ENCODE measurements around the gene KPNA4. TPM values are rescaled to one million over a fixed set of nuclear protein-coding genes. Genes with fewer than 3 reads are reported as not detected.
A peak's percentile ranks its signal among the peaks of the same experiment; 100 is the strongest.

Gene KPNA4
- total RNA-seq, 1 experiment from 2014 or later = 127 TPM

GRCh38 chr3:160450846-160451245 lies 114.5 kb downstream of the KPNA4 start:
- peak; percentile 13 for DNase-seq (ENCODE audit: unreplicated experiment)
- H3K27ac Mint-ChIP-seq (ENCODE audit: low read depth, unreplicated experiment) = no peak overlapping the region
- H3K4me1 Mint-ChIP-seq (ENCODE audit: insufficient read depth, unreplicated experiment) = peaks cover 5% of the 10 kb centered on the region
- ChIA-PET CTCF (interaction anchor here (0.6 to 2.2 kb wide), 6 partner anchors 12 to 229 kb away, joined by 3 to 7 read pairs (median 4); no protein-coding TSS in a partner anchor), POLR2A (interaction anchor here (0.8 to 2.4 kb wide), 4 partner anchors 11 to 34 kb away, joined by 3 to 15 read pairs (median 4); no protein-coding TSS in a partner anchor)
- TF ChIP-seq CTCF (IDR thresholded peaks at IDR 0.05; ENCODE audit: unreplicated experiment) = no peak
- H3K27me3 Mint-ChIP-seq (ENCODE audit: insufficient read depth, unreplicated experiment) = no peaks in the 10 kb centered on the region
- H3K4me3 Mint-ChIP-seq (ENCODE audit: unreplicated experiment) = no peak overlapping the region
- peaks cover 9% of the 10 kb centered on the region for H3K36me3 Mint-ChIP-seq (ENCODE audit: insufficient read depth, unreplicated experiment)
- BruUV-seq (replicated peaks) = no TSS peak
- intact Hi-C loops (cut with micrococcal nuclease) = no loop called here
- no peaks in the 10 kb centered on the region for H3K9me3 Mint-ChIP-seq (ENCODE audit: unreplicated experiment)

- Mint-ChIP-seq H3K36me3 (ENCODE audit: insufficient read depth, unreplicated experiment) (peaks cover 9% of the 10 kb centered on the region), H3K27me3 (ENCODE audit: insufficient read depth, unreplicated experiment) (no peaks in the 10 kb centered on the region), H3K4me3 (ENCODE audit: unreplicated experiment) (peak within 1 kb of the TSS; percentile 100), H3K9me3 (ENCODE audit: unreplicated experiment) (no peaks in the 10 kb centered on the region), H3K27ac (ENCODE audit: low read depth, unreplicated experiment) (peak within 1 kb of the TSS; percentile 95), H3K4me1 (ENCODE audit: insufficient read depth, unreplicated experiment) (peaks cover 5% of the 10 kb centered on the region)
- CTCF ChIA-PET = interaction anchor here (0.6 to 2.2 kb wide), 7 partner anchors 15 to 443 kb away, joined by 3 to 7 read pairs (median 4); no protein-coding TSS in a partner anchor
- POLR2A ChIA-PET = interaction anchor here (0.5 to 3.2 kb wide), 24 partner anchors 13 to 1928 kb away, joined by 3 to 31 read pairs (median 6); partner anchors contain the start of genes IFT80, KPNA4, NMD3 and SMC4
- peak; percentile 94 for DNase-seq (ENCODE audit: unreplicated experiment)
- no peak for TF ChIP-seq CTCF (IDR thresholded peaks at IDR 0.05; ENCODE audit: unreplicated experiment)
- BruUV-seq (replicated peaks) = TSS peak; percentile 27
- intact Hi-C loops (cut with micrococcal nuclease) = loop anchor here (5.0 kb wide), 3 partner anchors 37 to 112 kb away; no protein-coding TSS in a partner anchor
Measured at GRCh38 chr3:160449636-160450598, 115.5 kb downstream of the KPNA4 start, which contains the start of gene TRIM59. Gene TRIM59, minus strand, starts transcription at chr3:160449786. Its CDS starts 10,603 bp downstream, at chr3:160439183.

DNA sequence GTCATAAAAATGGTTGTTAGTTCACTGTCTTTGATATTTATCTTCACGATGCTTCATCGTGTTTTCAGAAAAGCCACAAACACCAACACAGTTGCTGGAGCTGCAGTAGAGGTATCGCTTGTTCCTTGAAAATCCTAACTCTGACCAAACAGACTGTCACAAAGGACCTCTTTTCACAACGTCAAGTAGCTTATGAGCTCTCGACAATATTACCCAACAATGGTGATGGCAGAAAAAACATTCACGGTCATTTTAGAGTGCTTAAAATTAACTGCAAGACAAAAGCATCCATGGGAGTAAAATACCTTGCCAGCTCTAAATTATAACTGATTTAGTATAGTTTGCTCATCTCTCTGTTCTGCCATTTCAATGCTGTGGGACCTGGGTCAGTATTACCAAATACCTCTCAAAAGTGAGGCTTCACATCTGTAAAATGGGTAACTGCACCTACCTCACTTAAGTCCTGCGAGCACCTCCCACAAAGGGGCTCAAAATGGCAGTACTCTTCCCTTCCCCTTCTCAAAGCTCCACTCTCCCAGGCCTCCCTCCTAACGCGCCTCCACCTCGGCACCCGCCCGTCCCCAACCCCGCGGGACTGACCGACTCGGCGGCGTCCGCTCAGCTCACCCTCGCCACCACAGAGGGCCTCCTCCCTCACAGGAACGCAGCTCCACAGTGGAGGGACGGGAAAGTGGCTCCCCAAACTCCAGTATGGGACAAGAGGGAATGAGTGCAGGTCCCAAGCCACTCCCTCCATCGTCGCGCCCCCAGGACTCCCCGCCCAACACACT lies 116.3 kb downstream of the KPNA4 start:
- ChIA-PET CTCF (interaction anchor here (0.6 to 2.2 kb wide), 7 partner anchors 13 to 442 kb away, joined by 3 to 10 read pairs (median 3); no protein-coding TSS in a partner anchor), POLR2A (interaction anchor here (0.6 to 3.2 kb wide), 26 partner anchors 13 to 772 kb away, joined by 3 to 31 read pairs (median 5); partner anchors contain the start of genes IFT80, KPNA4, NMD3 and SMC4)
- H3K4me1 Mint-ChIP-seq (ENCODE audit: insufficient read depth, unreplicated experiment) = peaks cover 5% of the 10 kb centered on the region
- no peaks in the 10 kb centered on the region for H3K27me3 Mint-ChIP-seq (ENCODE audit: insufficient read depth, unreplicated experiment)
- BruUV-seq (replicated peaks) = TSS peak; percentile 54
- peak overlapping the region; percentile 100 for H3K4me3 Mint-ChIP-seq (ENCODE audit: unreplicated experiment)
- peaks cover 9% of the 10 kb centered on the region for H3K36me3 Mint-ChIP-seq (ENCODE audit: insufficient read depth, unreplicated experiment)
- intact Hi-C loops (cut with micrococcal nuclease) = loop anchor here (5.0 kb wide), 3 partner anchors 38 to 113 kb away; no protein-coding TSS in a partner anchor
- H3K27ac Mint-ChIP-seq (ENCODE audit: low read depth, unreplicated experiment) = peak overlapping the region; percentile 95
- no peak for TF ChIP-seq CTCF (IDR thresholded peaks at IDR 0.05; ENCODE audit: unreplicated experiment)
- no peaks in the 10 kb centered on the region for H3K9me3 Mint-ChIP-seq (ENCODE audit: unreplicated experiment)
- DNase-seq (ENCODE audit: unreplicated experiment) = peak; percentile 46

Data from MCF 10A (cell line).